NCI-H82 (cell line): ENCODE measurements around the gene NAE1.

Experiments used
- DNase-seq: peaks from one replicate; lab custom pipeline; 2025; lab: John Stamatoyannopoulos, UW

NAE1 gene

DNA sequence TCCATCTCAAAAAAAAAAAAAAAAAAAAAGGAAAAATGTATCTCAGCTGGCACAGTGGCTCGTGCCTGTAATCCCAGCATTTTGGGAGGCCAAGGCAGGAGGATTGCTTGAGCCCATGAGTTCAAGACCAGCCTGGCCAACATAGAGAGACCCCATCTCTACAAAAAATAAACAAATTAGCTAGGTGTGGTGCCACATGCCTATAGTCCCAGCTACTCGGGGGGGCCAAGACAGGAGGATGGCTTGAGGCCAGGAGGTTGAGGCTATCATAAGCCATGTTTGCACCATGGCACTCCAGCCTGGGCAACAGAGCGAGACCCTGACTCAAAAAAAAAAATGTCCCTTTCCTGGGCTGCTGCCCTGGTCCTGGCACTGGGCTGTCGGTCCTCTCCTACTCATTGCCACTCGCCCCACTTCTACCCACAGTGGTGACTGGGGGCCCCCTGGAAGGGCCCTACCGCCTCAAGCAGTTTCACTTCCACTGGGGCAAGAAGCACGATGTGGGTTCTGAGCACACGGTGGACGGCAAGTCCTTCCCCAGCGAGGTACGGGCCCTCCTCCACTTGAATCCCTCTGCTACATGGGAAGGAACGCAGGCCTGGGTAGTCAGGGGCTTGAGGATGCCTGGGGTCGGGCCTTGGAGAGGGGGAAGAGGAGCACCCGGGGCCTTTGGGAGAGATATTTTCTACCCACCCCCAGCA lies 19.5 kb upstream of the NAE1 start:
- no peak for DNase-seq

DNA sequence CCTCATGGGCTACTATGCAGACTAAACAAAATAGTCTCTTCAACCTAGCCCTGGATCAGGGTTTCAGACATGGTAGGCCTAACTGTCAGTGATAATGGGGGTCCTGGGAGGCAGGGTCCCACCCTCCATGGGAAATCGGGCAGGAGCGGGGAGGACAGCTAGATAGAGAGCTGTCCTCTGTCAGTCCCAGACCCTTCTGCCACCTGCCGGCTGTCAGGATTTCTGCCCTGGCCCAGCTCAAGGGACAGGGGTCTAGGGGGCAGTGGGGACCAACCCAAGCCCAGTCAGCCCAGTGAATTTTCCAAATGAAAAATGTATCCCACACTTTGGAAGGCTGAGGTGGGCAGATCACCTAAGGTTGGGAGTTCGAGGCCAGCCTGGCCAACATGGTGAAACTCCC lies 18.8 kb upstream of the NAE1 start:
- DNase-seq, result no peak

DNA sequence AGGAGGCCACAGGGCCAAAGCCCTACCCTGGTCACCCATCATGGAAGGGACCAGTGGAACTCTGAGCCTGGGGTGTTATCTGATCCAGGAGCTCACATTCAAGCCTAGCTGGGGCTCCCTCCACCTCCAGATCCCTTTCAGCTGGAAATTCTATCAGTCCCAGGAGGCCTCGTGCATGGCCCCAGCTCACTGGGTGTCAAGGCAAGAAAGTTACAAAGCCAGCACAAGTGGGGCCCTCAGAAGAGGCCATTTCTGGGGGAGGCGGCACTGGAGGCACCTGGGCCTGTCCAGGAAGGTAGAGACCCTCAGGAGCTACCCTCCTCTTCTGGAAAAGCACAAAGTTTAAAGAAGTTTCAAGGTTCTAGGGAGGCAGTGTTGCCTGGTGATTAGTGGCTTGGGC lies 18.2 kb upstream of the NAE1 start:
- no peak for DNase-seq

DNA sequence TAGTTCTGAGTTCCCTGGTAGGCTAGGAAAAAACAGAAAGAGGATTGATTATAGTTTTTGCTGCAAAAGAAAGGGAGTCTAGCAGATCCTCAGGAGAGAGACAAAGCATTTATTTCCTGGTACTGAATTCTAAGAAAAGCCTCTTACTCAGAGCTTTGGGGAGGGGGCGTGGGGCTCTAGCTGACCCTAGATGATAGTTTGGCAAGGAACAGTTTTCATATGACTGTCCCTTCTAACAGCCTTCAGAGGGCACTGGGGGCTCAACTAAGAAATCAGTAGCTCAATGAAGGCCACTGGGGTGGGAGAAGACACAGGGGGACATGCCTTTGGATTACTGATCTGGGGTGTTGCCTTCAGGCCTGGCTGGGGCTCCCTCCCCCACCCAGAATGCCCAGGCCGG lies 17.4 kb upstream of the NAE1 start:
- DNase-seq, result no peak

DNA sequence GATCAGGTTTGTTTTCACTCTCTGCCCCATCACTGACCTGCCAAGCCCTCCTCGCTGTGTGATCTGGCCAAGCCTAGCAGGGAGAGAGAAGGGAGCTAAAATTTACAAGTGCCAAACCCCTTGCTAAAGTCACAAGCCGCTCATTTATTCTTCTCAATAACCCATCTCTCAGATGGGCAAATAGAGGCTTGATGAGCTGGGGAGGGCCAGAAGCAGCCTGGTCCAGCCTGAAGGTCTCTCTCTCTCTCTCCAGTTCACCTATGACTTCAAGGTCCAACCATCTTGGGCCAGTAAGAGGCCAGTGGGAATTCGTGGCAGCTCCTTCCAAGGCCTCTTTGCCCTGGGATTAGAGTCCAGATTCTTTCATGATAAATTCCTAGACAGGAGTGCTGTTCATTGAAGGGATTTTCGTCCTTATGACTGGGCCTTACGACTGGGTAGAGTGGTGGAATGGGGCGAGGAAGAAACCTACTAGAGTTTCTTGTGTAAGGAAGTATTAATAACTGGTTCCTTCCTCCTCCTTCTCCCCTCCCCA lies 16.8 kb upstream of the NAE1 start:
- no peak for DNase-seq

DNA sequence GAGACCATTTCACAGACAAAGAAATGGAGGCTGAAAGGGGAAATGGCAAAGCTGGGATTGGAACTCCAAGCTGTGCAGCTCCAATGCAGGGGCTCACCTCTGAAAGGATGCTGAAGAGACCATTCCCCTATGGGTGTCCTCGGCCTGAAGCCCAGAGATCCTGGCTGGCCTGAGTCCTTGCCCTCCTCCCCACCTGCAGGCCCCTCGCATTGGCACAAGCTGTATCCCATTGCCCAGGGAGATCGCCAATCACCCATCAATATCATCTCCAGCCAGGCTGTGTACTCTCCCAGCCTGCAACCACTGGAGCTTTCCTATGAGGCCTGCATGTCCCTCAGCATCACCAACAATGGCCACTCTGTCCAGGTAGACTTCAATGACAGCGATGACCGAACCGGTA lies 16.1 kb upstream of the NAE1 start:
- no peak for DNase-seq

DNA sequence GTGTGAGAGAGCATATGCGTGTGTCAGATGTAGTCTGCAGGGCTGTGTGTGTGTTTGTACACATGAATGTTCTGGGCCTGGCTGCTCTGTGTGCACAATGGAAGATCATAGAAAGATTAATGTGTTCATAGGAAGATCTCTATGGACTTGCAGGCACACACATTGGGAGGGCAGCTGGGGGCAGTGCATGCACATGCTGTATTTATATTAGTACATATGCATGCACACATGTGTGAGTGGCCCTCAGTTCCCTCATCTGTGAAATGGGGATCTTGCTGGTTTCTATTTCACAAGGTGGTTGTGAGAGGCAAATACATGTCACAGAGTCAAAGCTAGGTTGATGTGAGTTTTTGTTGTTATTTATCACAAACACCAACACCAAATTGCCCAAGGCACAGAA lies 15.5 kb upstream of the NAE1 start:
- DNase-seq, result no peak

DNA sequence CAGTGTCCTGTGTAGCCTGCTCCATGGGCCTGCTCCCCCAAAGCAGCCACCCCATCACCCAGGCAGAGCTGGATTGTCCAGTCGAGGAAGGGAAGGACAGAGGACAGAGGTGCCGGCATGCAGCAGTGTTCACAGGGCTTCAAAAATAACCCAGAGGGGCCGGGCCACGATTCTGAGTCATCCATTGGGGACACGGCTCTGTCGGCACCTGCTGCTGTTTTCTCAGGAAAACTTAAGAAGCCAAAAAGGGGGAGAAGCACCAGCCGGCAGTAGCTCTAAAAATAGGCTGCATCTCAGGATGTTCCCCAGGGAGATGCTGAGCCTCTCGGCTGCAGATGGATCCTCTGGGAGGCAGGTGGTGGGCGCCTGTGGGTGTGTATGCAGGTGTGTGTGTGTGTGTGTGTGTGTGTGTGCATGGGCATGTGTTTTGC lies 15.0 kb upstream of the NAE1 start:
- DNase-seq, result peak; percentile 86

DNA sequence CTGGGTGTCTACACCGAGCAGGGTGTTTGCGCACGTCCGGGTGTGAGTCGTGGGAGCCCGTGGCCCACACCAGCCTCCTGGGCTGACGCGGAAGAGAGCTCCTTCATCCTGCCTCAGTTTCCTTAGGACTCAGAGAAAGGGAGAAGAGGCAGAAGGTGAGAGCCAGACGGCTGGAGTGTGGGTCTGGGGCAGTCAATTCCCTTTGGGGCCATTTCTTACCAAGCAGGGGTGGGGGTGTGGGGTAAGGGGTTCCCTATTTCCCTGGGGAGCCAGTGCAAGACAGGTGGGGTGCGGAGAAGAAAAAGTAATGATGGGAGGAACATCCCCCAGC lies 14.3 kb upstream of the NAE1 start:
- DNase-seq, result no peak

DNA sequence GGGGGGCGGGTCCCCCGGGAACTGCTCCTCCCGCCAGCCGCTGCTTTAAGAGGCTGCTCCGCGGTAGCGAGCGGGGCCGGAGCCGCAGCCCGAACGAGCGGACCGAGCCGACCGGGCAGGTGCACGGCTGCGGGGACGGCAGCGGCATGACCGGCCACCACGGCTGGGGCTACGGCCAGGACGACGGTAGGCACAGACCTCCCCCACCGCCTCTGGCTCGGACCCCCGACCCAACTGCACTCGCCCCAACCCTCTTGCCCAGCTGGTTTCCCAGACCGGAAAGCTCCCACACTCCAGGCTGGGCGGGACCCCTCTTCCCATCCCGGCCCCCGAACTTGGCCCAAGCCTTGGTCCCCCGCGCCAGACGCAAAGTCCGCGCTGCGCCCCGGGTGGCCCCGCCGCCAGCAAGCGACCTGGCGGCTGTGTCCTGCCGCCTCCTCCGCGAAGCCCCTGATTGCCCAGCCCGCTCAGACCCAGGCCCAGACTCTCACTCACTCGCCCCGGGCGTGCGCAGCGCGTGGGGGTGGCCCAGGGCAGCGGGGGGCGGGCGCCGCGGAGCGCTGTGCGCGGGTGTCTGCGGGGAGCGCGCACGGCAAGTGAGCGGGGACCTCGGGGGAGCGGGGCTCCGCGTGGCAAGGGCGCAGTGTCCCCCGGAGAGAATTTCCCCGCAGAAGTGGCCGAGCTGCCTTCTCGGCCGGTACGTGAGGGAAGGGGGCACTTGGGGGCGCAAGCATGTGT lies 13.7 kb upstream of the NAE1 start, which contains the start of gene CA7:
Gene CA7, plus strand, starts transcription at position 73 of the 738 bp plus-strand sequence. Its CDS starts 74 bp downstream, at position 147.
- DNase-seq, result no peak

DNA sequence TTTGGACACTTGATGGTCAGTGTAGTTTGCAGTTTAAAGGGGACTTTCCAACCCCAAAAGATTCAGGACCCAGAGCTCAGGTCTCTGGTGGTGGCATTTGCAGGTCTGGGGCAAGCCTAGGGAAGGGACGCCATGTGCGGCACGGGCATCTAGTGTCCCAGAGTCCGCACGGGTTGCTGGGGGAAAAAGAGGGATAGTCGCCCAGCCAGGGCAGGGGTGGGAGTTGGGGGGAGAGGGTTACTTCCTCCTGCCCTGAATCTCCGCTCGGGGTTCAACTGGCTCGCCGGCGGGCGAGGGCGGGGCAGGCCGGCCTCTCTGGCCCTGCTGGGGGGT lies 13.2 kb upstream of the NAE1 start:
- DNase-seq, result no peak

DNA sequence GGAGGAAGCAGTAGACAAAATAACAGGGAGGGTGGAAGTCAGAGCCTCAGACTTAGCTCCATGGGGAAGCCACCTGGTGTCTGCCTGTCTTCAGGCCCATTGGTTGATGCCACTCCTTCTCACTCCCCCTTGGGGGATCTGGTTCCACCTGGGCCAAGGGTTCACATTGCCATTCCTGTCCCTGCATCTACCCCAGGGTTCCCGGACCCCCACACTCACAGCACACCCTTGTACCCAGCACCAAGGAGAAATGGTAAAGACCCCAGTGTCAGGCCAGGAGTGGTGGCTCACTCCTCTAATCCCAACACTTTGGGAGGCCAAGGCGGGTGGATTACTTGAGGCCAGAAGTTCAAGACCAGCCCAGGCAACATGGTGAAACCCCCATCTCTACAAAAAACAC lies 12.4 kb upstream of the NAE1 start:
- peak; percentile 5 for DNase-seq

DNA sequence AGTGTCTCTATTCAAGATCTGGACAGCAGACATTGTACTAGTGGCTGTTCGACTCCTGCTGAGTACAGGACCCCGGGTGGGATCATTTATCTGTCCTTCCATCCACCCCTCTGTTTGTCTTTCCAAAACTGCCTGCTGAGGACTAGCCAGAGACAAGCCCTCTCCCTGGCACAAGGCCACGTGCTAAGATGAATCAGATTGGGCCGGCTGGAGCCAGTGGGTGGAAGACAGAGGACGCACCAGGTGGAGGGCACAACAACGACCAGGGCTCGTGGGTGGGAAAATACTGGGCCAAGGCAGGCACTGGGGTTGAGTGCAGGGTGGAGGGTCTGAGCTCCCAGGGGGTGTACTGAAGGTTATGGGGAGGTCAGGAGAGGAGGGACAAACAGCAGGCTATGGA lies 12.0 kb upstream of the NAE1 start:
- DNase-seq, result no peak

DNA sequence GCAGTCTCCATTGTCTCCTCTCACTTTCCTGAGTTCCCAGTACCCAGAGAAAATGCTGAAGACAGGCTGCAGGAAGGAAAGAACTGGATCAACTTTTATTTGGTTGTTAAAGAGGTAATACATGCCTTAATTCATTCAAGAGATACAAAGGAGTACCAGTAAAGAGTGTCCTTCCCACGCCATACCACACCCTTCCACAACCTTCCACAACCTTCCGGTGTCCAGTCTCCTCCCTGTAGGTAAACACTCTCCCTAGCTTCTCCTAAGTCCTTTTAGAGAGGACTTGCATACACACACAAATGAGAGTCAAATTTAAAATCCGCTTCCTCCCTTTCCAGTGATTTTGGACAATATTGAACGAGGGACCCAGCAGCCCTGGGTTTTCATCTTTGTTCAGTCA lies 10.6 kb upstream of the NAE1 start:
- DNase-seq, result no peak

DNA sequence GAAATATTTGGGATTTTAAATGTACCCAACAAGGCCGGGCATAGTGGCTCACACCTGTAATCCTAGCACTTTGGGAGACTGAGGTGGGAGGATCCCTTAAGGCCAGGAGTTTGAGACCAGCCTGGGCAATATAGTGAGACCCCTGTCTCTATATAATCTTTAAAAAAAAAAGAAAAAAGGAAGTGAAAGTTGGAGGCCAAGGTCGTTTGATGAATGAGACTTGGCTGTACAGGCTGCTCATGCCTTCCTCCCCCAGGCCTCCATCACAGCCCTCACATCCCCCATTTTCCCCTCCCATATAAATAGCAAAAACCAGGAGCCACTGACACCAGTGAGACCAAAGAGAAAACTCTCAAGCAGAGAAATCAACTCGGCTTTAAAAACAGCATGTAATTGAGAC lies 10.1 kb upstream of the NAE1 start:
- DNase-seq, result no peak

DNA sequence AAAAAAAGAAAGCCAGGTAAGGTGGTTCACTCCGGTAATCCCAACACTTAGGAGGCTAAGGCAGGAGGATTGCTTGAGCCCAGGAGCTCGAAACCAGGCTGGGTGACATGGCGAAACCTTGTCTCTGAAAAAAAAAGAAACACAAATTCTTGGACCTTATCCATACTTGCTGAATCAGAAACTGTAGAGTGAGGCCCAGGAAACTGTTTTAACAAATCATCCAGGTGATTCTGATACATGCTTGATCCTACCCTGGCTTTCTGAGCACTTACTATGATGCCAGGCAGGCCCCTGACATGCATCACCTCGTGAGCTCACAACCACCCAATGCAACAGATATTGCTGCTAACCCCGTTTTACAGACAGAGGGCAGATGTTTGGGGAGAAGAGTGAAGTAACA lies 4.0 kb upstream of the NAE1 start:
- no peak for DNase-seq

DNA sequence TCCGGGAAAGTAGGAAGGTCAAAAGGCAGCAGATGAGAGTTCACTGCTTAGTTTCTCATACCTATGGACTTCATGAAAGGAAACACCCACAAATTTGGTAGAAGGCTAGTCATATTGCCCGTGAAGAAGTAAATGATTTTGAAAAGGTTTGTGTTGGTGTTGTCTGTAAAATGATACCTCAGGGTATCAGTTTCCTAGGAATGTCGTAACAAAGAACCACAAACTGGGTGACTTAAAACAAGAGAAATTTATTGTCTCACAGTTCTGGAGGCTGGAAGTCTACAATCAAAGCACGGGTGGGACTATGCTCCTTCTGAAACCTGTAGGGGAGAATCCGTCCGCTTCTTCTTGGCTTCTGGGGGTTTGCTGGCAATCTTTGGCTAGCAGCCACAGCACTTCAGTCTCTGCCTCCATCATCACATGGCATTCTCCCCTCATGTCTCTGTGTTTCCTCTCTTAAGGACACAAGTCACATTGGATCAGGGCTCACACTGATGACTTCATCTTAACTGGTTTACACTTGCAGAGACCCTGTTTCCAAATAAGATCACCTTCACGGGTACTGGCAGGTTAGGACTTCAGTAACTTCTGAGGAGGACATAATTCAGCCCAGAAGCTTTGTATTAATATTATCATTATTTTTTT lies 2.0 kb upstream of the NAE1 start:
- no peak for DNase-seq

DNA sequence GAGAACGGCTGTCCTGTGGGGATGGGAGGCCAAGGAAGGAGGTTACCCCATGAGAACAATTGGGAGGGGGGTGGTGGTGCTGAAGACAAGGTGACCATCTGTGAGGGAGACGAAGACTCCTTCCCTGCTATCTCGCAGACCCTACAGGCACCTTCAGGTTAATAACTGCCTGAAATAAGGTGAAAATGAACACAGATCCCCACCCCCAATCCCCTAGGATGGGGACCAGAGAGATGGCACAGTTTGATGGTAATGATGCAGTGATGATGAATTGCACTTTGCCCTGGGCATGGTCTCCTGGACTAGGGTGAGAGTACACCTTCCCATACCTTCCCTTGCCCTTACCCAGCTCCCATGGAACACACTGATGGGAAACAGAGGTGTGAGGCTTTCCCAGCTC lies 1.4 kb upstream of the NAE1 start:
- no peak for DNase-seq

DNA sequence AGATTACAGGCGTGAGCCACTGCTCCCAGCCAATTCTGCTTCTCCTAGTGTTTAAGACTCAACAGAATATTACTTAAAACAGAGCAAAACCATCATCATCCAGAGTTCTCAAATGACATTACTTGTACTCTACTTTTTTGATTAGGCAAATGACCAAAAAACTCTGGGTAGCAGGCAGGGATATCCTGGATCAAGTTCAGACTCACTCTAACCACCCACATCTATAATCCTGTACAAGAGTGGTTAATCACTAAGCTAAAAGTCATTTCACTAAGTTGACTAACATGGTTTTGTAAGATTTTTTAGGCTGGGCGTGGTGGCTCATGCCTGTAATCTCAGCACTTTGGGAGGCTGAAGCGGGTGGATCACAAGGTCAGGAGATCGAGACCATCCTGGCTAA lies 6.8 kb downstream of the NAE1 start:
- DNase-seq, result no peak

DNA sequence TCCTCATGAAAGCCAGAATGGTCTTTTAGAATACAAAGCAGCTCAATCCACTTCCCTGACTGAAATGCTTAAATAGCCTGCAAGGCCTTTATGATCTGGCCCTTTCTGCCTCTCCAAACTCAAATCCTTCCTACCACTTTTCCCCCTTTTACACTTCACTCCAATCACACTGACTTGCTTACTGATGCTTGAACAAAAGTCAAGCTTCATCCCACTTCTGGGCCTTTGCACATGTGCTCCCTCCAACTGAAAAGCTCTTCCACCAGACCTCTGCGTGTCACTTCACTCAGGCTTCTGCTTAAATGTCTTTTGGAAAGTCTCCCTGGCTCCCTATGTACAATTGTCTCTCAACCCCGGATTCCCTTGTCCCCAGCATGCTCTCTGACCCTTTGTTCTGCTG lies 16.0 kb downstream of the NAE1 start:
- no peak for DNase-seq

DNA sequence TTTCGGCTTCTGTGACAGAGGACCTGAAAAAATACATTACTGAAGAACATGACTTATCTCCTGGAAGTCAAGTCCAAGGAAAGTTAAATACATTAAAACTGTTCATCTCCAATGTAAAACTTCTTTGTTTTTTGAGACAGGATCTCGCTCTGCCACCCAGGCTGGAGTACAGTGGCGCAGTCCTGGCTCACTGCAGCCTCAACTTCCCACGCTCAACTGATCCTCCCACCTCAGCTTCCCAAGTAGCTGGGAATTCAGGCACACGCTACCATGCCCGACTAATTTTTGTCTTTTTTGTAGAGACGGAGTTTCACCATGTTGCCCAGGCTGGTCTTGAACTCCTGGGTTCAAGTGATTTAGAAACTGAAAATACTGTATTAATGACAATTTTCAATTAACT lies 19.7 kb downstream of the NAE1 start:
- no peak for DNase-seq

DNA sequence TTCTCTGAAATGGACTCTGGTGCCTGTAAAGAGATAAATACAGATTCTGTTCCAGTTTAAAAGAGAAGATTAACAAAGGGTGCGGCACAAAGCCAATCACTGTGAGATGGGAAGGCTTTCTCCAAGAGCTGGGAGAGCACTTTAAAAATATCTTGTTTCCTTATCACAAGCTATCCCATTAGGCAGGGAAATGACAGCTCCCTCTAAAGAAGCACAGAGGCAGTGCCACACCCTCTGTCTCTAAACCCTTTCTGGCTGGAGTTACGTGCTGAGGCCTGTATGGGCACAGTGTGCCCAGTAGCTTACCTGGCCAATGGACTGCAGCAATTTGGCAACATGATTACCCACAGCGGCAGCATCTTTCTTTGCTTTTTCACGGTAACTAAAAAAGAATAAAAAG lies 20.4 kb downstream of the NAE1 start:
- peak; percentile 14 for DNase-seq

DNA sequence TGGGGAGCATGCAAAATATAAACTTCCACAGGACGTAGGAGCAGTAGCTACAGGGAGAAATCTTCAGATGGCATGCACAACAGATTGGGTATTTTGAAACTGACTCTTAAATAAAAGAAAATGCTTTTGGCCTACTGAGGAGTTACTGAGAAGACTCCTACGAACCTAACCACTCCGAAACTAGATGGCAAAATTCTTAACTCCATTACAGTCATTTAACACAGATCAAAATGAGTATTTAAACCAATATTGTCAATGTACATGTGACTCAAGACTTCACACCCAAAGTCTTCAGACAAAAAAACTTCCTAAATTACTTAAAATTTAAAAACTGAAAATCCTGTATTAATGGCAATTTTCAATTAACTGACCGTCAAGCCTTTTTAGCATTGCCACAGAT lies 21.0 kb downstream of the NAE1 start:
- no peak for DNase-seq
